Measurements from ENCODE around the gene EPHA8.

Gene EPHA8

DNA sequence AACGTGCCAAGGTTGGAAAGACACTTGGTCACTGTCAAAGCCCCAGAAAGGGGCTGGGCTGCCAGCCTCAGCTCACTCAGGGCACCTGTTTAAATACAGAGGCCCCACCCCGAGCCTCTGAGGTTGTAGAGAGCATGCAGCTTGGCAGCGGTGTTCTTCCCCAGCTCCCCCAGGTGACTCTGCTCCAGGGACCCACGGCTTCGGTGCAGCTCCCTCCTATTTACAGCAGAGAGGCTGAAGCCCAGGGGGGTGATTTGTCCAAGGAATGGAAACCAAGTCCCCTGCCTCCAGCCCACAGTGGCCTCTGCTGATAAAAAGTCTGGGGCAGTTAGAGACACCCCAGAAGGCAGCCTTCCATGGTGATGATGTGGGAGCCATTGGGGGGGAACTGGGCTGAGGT, 64.0 kb downstream of the EPHA8 start:
- H3K4me1 ChIP-seq (ENCODE audit: control insufficient read depth, insufficient read depth, low read length), result no peaks in the 10 kb centered on the region
- no peaks in the 10 kb centered on the region for H3K9me3 ChIP-seq (ENCODE audit: control insufficient read depth, insufficient read depth, low read depth, low read length)
- POLR2A ChIA-PET, result no interaction called here
- no peaks in the 10 kb centered on the region for H3K36me3 ChIP-seq (ENCODE audit: control insufficient read depth in 2 of 2, insufficient read depth in 1 of 2, low read length in 2 of 2)
- TF ChIP-seq KLF16 (tag by site-specific recombination; IDR thresholded peaks at IDR 0.05) (no peak), KLF8 (tag by site-specific recombination; IDR thresholded peaks at IDR 0.05) (no peak), ZNF175 (tag by site-specific recombination; IDR thresholded peaks at IDR 0.05) (no peak), ZBTB8A (tag by site-specific recombination; IDR thresholded peaks at IDR 0.05) (no peak), ZNF398 (tag by site-specific recombination; IDR thresholded peaks at IDR 0.05) (no peak), ZNF335 (tag by site-specific recombination; conservative IDR thresholded peaks at IDR 0.05) (no peak), ZSCAN18 (tag by site-specific recombination; IDR thresholded peaks at IDR 0.05) (no peak), SCRT2 (tag by site-specific recombination; IDR thresholded peaks at IDR 0.05) (no peak), ZNF777 (tag by site-specific recombination; IDR thresholded peaks at IDR 0.05; ENCODE audit: borderline replicate concordance) (no peak), GFI1B (tag by site-specific recombination; IDR thresholded peaks at IDR 0.05) (no peak)
- TF ChIP-seq, protein P1, sequence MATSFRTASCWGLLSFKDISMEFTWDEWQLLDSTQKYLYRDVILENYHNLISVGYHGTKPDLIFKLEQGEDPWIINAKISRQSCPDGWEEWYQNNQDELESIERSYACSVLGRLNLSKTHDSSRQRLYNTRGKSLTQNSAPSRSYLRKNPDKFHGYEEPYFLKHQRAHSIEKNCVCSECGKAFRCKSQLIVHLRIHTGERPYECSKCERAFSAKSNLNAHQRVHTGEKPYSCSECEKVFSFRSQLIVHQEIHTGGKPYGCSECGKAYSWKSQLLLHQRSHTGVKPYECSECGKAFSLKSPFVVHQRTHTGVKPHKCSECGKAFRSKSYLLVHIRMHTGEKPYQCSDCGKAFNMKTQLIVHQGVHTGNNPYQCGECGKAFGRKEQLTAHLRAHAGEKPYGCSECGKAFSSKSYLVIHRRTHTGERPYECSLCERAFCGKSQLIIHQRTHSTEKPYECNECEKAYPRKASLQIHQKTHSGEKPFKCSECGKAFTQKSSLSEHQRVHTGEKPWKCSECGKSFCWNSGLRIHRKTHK (tag by site-specific recombination; IDR thresholded peaks at IDR 0.05), result no peak
- TF ChIP-seq, protein P2, sequence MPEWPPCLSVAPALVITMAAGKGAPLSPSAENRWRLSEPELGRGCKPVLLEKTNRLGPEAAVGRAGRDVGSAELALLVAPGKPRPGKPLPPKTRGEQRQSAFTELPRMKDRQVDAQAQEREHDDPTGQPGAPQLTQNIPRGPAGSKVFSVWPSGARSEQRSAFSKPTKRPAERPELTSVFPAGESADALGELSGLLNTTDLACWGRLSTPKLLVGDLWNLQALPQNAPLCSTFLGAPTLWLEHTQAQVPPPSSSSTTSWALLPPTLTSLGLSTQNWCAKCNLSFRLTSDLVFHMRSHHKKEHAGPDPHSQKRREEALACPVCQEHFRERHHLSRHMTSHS (tag by site-specific recombination; IDR thresholded peaks at IDR 0.05), result no peak
- no peak overlapping the region for H3K4me3 ChIP-seq (ENCODE audit: low read depth, low read length)
- no peak overlapping the region for H3K27ac ChIP-seq (ENCODE audit: extremely low read depth, low read depth, low read length)
- CTCF ChIA-PET, result no interaction called here

DNA sequence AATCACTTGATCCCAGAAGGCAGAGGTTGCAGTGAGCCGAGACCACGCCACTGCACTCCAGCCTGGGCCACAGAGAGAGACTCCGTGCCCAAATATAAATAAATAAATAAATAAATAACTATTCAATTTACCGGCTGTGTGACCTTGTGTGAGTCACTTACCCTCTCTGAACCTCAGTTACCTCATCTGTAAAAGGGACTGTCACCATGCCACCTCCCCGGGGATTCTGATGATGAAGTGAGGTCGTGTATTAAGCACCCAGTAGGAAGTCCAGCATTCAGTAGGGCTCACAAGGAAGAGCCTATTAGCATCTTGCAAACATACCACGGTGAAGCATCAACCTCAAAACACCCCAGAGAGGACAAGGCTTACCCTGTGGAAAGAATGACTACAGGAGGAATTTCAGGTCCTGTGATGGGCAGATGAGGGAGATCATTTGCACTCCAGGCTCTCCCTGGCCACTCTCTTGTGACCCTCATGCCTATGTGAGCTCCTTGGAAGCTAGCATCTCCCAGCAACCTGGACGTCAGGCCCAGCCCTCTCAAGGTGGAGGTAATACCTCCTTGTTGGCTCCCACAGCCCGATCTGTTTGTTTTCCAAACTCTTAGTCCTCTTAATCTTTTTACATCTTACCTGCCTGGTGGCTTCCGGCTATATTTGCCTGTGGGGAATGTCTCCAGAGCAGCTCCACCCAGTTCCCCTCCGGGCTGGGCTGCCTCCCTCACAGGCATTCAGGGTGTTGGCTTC, 65.6 kb downstream of the EPHA8 start:
- ChIA-PET POLR2A (no interaction called here), CTCF (interaction anchor here (1.0 kb wide), 1 partner anchor 207 kb away, joined by 3 read pairs; no protein-coding TSS in a partner anchor)
- no peak overlapping the region for H3K27ac ChIP-seq (ENCODE audit: extremely low read depth, low read depth, low read length)
- H3K4me3 ChIP-seq (ENCODE audit: low read depth, low read length), result no peak overlapping the region
- no peaks in the 10 kb centered on the region for H3K4me1 ChIP-seq (ENCODE audit: control insufficient read depth, insufficient read depth, low read length)
- H3K36me3 ChIP-seq (ENCODE audit: control insufficient read depth in 2 of 2, insufficient read depth in 1 of 2, low read length in 2 of 2), result no peaks in the 10 kb centered on the region
- TF ChIP-seq KLF16 (tag by site-specific recombination; IDR thresholded peaks at IDR 0.05) (no peak), ZNF112 (tag by site-specific recombination; IDR thresholded peaks at IDR 0.05) (no peak), ZBTB21 (tag by site-specific recombination; IDR thresholded peaks at IDR 0.05) (no peak), ZBTB44 (tag by site-specific recombination; IDR thresholded peaks at IDR 0.05) (no peak), ZNF174 (tag by site-specific recombination; IDR thresholded peaks at IDR 0.05) (no peak), ZNF768 (tag by site-specific recombination; IDR thresholded peaks at IDR 0.05) (peak; percentile 62), ZNF148 (tag by site-specific recombination; IDR thresholded peaks at IDR 0.05; ENCODE audit: borderline replicate concordance) (no peak), ZNF138 (tag by site-specific recombination; IDR thresholded peaks at IDR 0.05; ENCODE audit: borderline replicate concordance) (no peak), EGR2 (tag by site-specific recombination; IDR thresholded peaks at IDR 0.05; ENCODE audit: low read depth) (no peak)
- no peaks in the 10 kb centered on the region for H3K9me3 ChIP-seq (ENCODE audit: control insufficient read depth, insufficient read depth, low read depth, low read length)
